Endometrial microvascular endothelial cells (primary cell): ENCODE results near the gene EMD. TPM values are rescaled to one million over a fixed set of nuclear protein-coding genes. Genes with fewer than 3 reads are reported as not detected.
"Not testable (repeated sequence)": the region's sequence is repeated elsewhere in the genome, so short reads cannot be mapped to it uniquely, and the experiment has no call there.

ENCODE experiments used
- in situ Hi-C: cut with HindIII; loops from 2 replicates; pipeline ENCODE4 v1.10.0; 2017; ENCODE audit warnings: low sequenced_read_pairs, low pct_unique_long_range_greater_than_20kb; ENCODE audit errors: inconsistent ontology term
- total RNA-seq: library from RNA; depleted of rRNA; stranded (reverse); fragments of >200 nt; gene quantifications from one replicate; pipeline ENCODE4 v1.2.3, GENCODE V29; 2015; ENCODE audit errors: inconsistent ontology term

Gene EMD
- total RNA-seq, 1 donor from 2014 or later: 67.0 TPM

DNA sequence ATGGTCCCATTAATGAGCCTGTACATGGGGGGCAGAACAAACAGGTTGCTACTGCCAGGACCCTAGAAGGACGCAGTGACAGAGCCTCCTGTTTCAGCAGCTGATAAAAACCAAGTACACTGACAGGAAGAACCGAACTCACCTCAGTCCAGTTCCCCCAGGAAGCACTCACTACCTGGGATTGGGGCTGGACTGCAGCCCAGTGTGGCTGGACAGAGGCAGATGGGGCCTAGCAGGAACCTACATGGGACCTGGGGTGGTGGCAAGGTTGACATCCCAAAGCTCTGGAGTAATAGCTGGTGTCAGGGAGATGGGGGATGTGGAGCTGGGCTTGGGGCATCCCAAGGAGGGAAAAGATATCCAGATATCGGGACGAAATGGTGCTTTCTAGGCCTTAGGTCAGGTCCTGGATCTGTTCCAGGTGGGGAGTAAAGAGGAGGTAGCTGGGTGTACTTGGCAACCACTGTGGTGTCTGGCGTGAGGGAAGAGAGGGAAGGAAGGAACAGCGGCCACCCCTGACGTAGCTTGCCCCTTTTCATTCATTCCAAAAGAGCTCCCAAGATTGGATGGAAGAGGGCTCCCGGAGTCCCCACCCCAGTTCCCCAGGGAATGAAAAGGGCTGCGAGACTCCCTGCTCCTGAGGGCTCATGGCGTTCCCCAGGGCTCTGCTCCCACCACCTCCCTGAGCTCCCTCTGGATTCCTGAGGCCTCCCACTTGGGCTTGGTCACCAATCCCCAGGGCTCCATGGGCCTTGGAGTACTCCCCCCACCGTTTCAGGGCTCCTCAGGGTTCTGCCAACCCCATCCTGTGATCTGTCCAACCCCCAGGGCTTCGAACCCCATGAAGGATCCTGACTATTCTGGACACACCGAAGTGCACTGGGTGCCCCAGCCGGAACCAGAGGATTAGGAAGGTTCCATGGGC is 4.5 kb downstream of the EMD start:
- in situ Hi-C loops: no loop called here

DNA sequence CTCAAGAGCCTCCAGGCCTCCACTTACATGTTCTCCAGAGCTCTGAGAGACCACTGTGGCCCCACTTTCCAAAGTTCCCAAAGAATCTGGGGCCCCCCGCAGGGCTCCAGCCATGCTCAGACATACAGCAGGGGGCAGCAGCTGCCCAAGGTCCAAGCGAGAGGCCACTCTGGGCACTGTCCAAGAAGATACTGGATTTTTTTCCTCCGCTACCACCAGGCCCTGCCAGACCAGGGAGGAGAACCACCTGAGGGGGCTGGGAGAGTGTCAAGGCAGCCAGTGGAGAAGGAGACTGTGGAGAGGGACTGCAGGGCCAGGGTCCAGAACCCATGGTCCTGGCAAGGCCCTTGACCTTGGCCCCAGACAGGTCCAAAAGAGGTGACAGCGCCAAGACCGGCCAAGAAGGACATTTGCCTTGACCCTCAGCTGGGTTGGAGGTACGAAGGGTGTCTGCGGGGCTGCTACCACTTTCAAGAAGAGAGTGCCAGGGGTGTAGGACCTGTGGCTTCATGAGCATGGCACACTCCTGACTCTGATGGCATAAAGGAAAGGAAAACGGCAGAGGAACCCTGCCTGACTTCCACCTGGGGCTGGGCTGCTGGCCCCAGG is 5.3 kb downstream of the EMD start:
- in situ Hi-C loops: no loop called here

DNA sequence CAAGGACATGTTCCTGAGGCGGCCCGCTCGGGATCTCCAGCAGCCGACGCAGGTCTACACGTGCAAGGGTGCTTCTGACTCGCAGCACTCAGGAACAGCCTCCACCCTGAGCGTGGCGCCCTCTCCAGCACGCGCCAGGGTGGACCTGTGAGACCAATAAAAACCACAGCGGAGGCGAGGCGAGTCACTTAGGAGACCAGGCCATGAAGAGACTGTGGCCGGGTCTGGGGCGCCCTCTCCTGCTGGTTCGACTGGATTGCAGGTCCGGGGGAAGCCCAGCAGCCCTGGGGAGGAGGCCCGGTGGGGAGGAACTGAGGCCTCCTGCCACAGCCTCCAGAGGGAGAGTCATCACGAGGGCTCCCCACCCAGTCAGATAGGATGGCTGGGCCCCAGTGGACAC is 9.0 kb downstream of the EMD start:
- in situ Hi-C loops: not testable (repeated sequence)

DNA sequence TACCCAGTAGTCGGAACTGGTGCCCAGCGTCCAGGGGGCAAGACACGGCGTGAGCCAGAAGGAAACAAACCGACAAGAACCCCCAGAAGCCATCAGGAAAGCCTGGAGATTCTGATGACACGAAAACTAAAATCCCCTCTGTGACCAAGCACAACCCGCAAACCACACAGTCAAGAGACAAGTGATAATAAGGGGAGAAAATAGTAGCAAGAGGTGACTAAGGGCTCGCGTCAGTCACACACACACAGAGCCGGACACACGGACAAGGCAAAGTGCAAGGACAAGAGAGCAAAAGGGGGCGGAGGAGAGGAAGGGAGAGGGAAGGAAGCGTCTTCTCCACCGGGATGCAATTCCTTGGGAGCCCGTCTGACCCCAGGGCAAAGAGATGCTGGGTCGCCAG is 9.6 kb downstream of the EMD start:
- in situ Hi-C loops: not testable (repeated sequence)

DNA sequence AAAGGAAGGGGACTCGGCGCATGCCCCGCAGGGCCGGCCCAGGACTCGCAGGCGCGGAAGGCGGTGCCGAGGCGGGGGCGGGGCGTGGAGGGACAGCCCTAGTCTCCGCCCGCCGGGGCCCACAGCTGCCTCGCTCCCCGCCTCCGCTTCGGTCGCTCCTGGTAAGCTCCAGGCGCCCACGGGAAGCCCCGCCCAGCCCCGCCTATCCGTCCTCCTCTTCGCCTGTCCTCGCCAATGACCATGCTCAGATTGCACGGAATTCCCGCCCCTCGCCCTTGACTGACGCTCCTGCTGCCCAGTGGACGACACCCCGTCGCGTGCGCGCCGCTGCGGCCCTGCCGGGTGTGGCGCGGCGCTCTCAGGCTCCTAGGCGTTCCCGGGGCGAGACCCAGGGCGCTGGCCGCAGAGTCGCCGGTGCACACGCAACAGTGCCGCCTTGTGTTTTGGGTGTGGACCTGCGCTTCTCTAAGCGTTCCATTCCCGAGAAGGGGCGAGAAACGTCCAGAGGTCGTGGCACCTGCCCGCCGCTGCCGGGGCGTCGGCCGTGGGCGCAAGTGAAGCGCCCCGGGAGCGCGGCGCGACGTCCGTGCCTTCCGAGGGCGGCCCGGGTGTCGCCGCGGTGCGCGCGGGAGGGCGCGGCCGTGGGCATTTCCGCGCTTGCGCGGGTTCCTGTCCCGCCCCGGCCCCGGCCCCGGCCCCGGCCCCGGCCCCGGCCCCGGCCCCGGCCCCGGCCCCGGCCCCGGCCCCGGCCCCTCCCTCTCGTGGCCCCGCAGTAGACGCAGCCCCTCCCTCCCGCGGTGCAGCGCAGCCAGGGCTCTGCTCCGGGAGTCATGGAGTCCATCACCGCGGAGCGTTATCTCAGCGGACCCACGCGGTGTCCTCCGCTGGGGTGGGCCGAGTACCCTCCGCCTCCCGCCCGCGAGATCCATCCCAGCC is 11.0 kb downstream of the EMD start:
- in situ Hi-C loops: not testable (repeated sequence)

DNA sequence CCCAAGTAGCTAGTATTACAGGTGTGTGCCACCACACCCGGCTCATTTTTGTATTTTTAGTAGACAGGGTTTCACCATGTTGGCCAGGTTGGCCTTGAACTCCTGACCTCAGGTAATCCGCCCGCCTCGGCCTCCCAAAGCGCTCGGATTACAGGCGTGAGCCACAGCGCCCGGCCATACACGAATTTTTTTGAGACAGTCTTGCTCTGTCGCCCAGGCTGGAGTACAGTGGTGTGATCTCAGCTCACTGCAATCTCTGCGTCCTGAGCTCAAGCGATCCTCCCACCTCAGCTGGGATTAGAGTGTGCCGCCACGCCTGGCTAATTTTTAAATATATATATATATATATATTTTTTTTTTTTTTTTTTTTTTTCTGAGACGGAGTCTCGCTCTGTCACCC is 17.3 kb downstream of the EMD start:
- in situ Hi-C loops: not testable (repeated sequence)

DNA sequence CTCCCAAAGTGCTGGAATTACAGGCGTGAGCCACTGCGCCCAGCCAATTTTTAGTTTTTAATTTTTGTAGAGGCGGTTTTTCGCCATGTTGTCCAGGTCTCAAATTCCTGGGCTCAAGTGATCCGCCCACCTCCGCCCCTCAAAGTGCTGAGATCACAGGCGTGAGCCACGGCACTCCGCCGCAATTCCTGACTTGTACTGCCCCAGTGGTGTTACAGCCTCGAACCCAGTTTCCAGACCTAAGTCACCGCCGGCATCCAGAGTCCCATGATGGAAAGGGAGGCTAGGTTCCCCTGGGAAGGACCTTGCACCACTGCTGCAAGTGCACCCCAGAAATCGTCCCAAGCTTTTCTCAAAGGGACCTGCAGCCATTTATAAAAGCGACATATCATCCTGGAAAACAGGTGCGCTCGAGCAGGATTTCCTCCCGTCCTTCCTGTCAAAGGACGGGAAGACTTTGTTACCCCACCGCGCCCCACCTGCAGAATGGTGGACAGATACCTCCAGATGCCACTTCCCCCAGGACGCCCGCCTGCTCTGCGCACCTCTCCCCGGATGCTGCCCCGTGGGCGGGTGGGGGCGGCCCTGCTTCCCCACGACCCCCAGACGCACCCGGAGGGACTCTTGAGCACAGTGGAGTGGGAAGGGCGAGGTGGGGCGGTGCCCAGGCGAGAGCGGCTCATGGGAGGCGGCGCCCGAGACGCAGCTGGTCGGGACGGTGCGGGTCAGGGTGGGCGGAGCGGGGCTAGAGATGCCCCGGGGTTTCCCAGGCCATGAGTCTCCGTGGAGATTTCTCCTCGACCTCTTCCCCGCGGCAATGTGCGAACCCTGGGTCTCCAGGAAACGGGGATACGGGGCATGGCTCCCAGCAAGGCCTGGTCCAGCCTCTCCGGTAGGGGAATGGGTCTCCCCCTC is 18.1 kb downstream of the EMD start:
- in situ Hi-C loops: no loop called here

DNA sequence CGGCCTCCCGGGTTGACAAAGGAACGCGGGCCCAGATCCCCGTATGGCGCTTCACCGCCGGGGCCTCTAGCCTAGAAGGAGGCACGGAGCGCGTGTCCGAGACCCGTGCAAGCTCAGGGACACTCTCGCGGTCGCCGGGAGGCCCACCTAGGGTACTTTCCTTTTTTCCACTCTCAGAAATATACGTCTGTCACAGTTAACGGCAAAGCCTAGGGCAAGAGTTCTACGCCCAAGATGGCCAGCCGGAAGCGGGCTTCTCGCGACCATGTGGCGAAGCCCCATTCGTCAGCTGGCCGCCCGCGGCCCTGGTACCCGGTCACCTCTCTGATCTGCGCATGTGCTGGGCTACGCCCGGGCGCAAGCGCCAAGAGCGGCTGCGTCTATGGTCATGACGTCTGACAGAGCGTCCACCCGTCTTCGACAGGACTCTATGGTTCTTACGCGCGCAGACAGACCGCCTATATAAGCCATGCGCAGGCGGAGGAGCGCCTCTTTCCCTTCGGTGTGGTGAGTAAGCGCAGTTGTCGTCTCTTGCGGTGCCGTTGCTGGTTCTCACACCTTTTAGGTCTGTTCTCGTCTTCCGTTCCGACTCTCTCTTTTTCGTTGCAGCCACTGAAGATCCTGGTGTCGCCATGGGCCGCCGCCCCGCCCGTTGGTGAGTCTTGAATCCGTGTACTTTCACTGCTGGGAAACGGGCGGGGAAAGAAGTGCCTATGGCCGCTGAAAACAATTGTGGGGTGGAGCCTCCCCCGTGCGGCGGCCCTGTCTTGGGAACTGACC is 19.0 kb downstream of the EMD start, which contains the start of gene RPL10:
Gene RPL10, plus strand, starts transcription at position 490 of the 780 bp plus-strand sequence. Its CDS starts 143 bp downstream, at position 633.
- in situ Hi-C loops: no loop called here

DNA sequence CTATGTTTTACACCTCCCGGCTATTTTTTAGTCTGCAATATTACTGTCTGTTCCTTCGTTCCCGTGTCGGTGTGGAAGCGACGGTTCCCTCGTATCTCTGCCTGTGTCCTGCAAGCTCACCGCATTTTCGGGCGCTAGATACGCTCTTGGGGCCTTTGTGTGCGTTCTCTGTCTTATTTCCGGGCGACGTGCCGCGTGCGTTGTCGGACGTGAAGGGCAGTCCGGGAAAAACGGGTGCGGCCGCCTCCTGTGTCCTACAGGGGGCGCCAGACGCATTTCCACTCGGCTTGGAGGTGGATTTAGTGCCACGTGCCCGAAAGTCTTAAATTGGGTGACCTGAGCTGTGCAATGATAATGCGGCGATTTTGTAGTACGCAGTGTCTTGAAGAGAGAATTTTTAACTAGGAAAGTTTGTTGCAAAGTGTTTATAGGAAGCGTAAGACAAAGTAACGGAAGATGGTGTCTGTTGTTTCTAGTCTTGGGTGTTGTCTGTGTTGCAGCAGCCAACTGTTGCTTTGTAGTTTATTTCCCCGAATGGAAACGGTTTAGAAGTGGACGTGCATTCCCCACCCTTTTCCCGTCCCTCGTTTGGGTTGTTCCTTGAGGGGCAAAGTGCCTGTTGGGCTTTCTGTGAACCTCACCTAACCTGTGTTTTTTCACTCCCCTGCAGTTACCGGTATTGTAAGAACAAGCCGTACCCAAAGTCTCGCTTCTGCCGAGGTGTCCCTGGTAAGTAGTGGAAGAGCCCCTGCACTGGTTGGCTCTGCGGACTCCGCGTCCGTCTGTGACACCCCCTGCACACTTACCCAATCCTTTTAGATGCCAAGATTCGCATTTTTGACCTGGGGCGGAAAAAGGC is 19.8 kb downstream of the EMD start:
- in situ Hi-C loops: no loop called here

DNA sequence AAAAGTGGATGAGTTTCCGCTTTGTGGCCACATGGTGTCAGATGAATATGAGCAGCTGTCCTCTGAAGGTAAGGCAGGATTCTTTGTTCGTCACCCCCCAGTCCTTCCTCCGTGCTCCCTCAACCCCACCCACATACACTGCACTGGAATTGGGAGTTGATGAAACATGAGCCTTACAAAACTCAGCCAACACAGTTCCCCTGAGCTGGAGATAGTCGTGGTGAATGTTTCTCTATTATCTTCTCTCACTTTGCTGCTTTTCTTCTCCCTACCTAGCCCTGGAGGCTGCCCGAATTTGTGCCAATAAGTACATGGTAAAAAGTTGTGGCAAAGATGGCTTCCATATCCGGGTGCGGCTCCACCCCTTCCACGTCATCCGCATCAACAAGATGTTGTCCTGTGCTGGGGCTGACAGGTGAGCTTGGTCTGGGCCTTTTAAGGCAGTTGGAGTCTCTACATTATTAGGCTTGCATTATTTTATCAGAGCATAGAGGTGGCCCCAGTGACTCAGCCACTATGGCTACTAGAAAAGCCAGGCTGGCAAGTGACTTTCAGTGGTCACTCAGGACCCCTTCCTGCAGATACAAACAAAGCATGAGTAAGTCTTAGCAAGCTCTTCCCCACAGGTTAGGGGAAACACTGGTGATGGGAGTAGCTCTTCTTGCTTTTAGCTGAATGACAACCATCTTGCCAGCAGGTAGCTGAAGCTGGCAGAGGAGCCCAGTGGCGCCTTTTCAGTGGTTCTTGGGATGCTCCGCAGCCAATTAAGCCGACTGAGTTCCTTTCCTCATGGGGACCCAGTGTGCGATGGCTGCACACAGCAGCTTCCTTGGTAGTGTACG is 20.7 kb downstream of the EMD start:
- in situ Hi-C loops: no loop called here

DNA sequence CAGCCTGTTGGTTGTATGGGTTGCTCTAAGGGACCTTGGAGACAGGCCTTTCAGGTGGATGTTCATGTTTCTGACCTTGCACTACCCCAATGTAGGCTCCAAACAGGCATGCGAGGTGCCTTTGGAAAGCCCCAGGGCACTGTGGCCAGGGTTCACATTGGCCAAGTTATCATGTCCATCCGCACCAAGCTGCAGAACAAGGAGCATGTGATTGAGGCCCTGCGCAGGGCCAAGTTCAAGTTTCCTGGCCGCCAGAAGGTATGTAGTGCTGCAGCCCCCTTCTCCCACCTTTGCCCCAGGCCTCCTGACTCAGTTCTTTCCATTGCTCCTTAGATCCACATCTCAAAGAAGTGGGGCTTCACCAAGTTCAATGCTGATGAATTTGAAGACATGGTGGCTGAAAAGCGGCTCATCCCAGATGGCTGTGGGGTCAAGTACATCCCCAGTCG is 21.3 kb downstream of the EMD start:
- in situ Hi-C loops: not testable (repeated sequence)

DNA sequence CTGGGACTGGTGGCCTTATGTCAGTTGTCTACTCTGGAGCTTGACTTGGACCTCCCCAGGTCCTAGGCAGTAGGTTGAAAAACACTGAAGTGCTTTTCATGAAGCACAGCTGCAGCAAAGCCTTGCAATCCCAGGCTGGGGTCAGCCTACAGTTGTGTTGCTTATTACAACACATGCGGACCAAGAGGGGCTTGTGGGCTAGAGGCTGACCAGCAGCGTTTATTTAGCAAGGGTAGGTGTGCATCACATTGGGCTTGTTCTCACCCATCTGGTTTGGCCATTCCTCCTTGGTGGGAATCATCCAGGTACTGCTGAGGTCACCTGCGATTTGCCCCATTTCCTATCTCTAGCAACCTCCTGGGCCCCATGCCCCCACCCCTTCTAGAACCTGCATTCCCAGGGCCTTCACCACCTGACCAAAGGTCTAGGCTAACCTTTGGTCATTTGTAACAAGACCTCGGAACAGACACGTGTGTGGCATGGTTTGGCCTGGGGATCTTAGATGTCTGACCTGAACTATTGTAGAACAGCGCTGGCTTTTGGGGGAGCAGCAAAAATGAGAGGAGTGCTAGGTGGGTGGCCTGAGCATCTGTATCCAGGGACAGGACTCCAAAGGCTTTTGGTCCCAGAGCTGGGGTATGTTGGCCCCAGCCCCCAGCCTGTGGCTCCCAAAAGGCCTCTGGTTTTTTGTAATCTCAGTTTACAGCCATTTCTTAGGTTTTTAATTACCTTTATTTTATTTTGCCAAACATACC is 22.1 kb downstream of the EMD start:
- in situ Hi-C loops: no loop called here

DNA sequence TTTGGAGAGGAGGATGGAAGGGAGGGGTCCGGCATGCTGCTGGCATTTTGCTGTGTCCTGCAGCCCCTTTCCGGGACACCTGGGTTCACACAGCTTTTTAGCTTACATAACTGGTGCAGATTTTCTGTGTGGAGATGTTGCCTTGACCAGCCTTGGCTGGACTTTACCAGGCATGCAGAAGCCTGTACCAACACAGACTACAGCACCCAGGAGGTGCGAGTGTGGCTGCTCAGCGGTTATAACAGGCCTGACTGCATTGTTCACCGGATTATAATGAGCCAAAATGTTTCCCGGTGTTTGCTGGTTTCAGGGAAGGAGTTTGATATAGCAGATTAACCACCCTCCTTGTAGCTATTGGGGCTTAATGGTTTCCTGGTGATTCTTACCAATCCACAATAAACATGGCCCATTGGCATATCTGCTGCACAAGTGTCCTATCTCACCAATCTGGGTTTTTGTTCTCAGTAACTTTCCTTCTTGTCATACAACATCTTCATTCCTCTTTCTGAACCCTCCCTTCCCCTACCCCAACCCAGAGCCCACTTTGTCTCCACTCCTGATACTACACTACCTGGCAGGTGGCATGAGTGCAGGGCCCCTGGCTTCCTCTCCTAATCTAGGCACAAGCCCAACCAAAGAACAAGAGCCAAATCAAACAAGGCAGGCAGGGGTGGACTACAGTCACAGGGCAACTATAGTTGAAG is 23.0 kb downstream of the EMD start:
- in situ Hi-C loops: no loop called here

DNA sequence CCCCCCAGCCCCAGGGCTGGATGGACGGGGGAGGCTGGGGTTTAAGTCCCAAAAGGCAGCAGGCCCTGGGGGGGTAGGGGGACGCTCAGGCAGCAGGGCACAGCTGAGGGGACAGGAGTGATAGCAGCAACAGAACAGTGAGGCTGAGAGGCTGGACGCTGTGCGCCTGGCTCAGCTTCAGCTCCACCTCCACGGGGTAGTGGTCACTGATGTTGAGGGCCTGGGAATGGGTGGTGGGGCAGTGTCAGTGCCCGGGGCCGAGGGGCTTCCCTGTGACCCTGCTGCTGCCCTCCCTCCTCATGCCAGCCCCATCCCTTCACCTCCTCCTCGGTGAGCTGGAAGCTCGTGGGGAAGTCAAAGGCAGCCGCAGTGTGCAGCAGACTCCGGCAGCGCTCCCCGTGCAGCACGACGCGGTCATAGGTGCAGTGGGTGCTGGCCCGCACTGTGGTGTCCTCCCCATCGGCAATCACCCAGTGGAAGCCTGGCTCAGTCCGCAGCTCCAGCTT is 23.6 kb downstream of the EMD start:
- in situ Hi-C loops: no loop called here
